ENCODE data around the gene ZSCAN16. TPM values are rescaled to one million over a fixed set of nuclear protein-coding genes. Genes with fewer than 3 reads are reported as not detected.

Gene ZSCAN16
- total RNA-seq, 1 donor from 2014 or later = 6.5 TPM

DNA sequence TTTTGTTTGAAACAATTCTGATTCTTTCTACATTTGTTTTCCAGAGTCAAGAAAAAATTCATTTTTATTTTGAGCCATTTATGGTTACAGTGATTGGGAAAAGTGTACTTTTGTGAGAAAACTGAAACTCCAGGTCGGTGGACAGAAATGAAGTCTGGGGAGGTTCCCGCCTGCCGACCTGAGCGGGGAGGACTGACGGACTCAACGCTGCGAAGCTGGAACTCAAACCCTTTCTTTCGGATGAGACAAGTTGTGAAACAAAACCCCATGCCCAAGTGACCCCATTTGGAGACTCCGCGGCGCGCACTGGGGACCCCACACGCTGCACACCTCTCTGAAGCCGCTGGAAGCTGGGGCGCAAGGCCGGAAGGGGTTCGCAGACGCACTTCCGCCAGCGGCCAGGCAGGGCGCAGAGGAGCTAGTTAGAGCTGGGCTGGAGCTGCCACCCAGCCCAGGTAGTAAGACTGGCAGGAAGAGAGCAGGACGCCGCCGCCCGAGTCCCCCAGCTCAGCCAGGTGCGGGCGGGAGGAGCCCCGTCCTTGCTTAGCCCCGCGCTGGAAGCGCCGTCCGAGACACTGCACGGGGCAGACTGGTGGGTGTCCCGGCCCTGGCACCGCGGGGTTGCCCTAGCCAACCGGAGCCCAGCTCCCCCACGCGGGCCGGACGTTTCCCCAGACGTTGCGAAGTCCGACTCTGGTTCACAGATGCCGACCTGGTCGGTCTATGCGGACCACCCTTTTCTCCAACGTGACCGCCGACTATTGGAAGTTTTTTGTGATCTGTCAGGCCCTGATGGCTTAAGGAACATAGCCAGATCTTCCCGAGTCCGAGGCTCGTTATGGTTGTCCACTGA lies 19.8 kb upstream of the ZSCAN16 start:
- peak; percentile 39 for TF ChIP-seq CTCF (IDR thresholded peaks at IDR 0.05; ENCODE audit: unreplicated experiment)
- H3K27me3 Mint-ChIP-seq (ENCODE audit: unreplicated experiment) = peaks cover 10% of the 10 kb centered on the region

DNA sequence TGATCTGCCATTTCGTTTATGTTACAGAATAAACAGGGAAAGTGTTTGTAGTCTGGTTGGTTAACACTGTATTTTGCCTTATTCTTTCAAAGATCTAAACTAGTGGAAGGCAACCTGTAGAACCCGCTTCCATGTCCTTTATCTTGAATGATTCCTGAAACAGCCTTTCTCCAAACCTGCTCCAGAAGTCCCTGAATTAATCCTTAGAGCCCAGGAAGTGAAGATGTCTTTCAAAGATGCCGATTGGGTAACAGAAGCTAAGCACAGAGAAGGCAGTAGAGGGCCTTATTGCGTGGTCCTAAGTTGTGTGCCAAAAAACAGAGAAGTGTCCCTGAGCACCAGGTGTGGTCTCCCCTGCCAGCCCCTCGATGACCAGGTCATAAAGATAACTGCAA lies 19.2 kb upstream of the ZSCAN16 start:
- DNase-seq (ENCODE audit: low spot score) = no peak
- H3K4me1 Mint-ChIP-seq (ENCODE audit: unreplicated experiment) = peaks cover 2% of the 10 kb centered on the region
- H3K36me3 Mint-ChIP-seq (ENCODE audit: low read depth, unreplicated experiment) = no peaks in the 10 kb centered on the region
- H3K9me3 Mint-ChIP-seq (ENCODE audit: unreplicated experiment) = no peaks in the 10 kb centered on the region
- no peak overlapping the region for H3K27ac Mint-ChIP-seq (ENCODE audit: unreplicated experiment)
- no peak for TF ChIP-seq CTCF (IDR thresholded peaks at IDR 0.05; ENCODE audit: unreplicated experiment)
- peak overlapping the region; percentile 96 for H3K4me3 Mint-ChIP-seq (ENCODE audit: unreplicated experiment)
- peaks cover 9% of the 10 kb centered on the region for H3K27me3 Mint-ChIP-seq (ENCODE audit: unreplicated experiment)

More for the DNA sequence above, 19.8 kb upstream of the ZSCAN16 start:
- peak overlapping the region; percentile 96 for H3K4me3 Mint-ChIP-seq (ENCODE audit: unreplicated experiment)
- H3K36me3 Mint-ChIP-seq (ENCODE audit: low read depth, unreplicated experiment) = no peaks in the 10 kb centered on the region
- H3K9me3 Mint-ChIP-seq (ENCODE audit: unreplicated experiment) = no peaks in the 10 kb centered on the region
- peaks cover 2% of the 10 kb centered on the region for H3K4me1 Mint-ChIP-seq (ENCODE audit: unreplicated experiment)
- peak overlapping the region; percentile 64 for H3K27ac Mint-ChIP-seq (ENCODE audit: unreplicated experiment)
- DNase-seq (ENCODE audit: low spot score) = peak; percentile 58

- Mint-ChIP-seq H3K36me3 (ENCODE audit: low read depth, unreplicated experiment) (no peaks in the 10 kb centered on the region), H3K27me3 (ENCODE audit: unreplicated experiment) (peaks cover 9% of the 10 kb centered on the region), H3K27ac (ENCODE audit: unreplicated experiment) (no peak overlapping the region), H3K4me1 (ENCODE audit: unreplicated experiment) (peaks cover 2% of the 10 kb centered on the region), H3K9me3 (ENCODE audit: unreplicated experiment) (no peaks in the 10 kb centered on the region), H3K4me3 (ENCODE audit: unreplicated experiment) (no peak overlapping the region)
- DNase-seq (ENCODE audit: low spot score) = no peak
- TF ChIP-seq CTCF (IDR thresholded peaks at IDR 0.05; ENCODE audit: unreplicated experiment) = no peak
These were observed 16.9 kb upstream of the ZSCAN16 start for GRCh38 chr6:28107506-28107905.

DNA sequence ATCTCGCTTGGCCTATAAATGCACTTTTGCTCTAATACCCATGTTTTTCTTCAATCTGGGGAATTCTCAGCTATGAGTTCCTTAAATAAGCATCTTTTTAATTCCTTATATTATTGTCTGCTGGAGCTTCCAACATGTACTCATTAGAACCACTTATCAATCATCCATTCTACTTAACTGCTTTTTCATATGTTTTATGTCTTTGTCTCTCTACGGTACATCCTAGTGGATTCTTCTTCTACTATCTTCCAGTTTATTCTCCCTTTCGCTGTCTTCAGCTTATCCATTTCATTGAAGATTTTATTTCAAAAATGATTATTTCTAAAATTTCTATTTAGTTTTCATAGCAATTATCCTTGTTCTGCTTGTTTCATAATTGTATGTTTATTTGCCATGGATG lies 12.4 kb upstream of the ZSCAN16 start:
- Mint-ChIP-seq H3K27me3 (ENCODE audit: unreplicated experiment) (peaks cover 3% of the 10 kb centered on the region), H3K27ac (ENCODE audit: unreplicated experiment) (no peak overlapping the region)

More for the DNA sequence above, 12.4 kb upstream of the ZSCAN16 start:
- Mint-ChIP-seq H3K4me3 (ENCODE audit: unreplicated experiment) (no peak overlapping the region), H3K4me1 (ENCODE audit: unreplicated experiment) (no peaks in the 10 kb centered on the region), H3K36me3 (ENCODE audit: low read depth, unreplicated experiment) (peaks cover 7% of the 10 kb centered on the region), H3K9me3 (ENCODE audit: unreplicated experiment) (no peaks in the 10 kb centered on the region)
- no peak for DNase-seq (ENCODE audit: low spot score)
- TF ChIP-seq CTCF (IDR thresholded peaks at IDR 0.05; ENCODE audit: unreplicated experiment) = no peak
